IPS-18c (cell line): ENCODE data around the gene SCNN1A.
A peak's percentile ranks its signal among the peaks of the same experiment; 100 is the strongest.

Experiments used
- H3K4me3 ChIP-seq: 2 replicates; pipeline ENCODE4 v1.7.0; 2013; ENCODE audit warnings: low read depth, mild to moderate bottlenecking, low read length, moderate library complexity; ENCODE audit not compliant: insufficient read depth
- H3K9me3 ChIP-seq: one replicate; pipeline ENCODE4 v1.6.1; 2013; ENCODE audit warnings: mild to moderate bottlenecking, low read length, moderate library complexity; ENCODE audit not compliant: control insufficient read depth, insufficient read depth

Gene SCNN1A

GRCh38 chr12:6374028-6374785 lies 1.2 kb downstream of the SCNN1A start:
- H3K4me3 ChIP-seq, result peak overlapping the region; percentile 75
- no peaks in the 10 kb centered on the region for H3K9me3 ChIP-seq

- Histone ChIP-seq H3K4me3 (peak overlapping the region; percentile 75), H3K9me3 (no peaks in the 10 kb centered on the region)
Observed at GRCh38 chr12:6373022-6373787, 2.2 kb downstream of the SCNN1A start.

GRCh38 chr12:6372403-6373003 lies 2.9 kb downstream of the SCNN1A start:
- Histone ChIP-seq H3K9me3 (no peaks in the 10 kb centered on the region), H3K4me3 (peak overlapping the region; percentile 75)

- H3K9me3 ChIP-seq, result no peaks in the 10 kb centered on the region
- peak overlapping the region; percentile 29 for H3K4me3 ChIP-seq
Observed at GRCh38 chr12:6370994-6371754, 4.2 kb downstream of the SCNN1A start.

GRCh38 chr12:6370576-6370935 lies 4.8 kb downstream of the SCNN1A start:
- H3K9me3 ChIP-seq, result no peaks in the 10 kb centered on the region
- peak overlapping the region; percentile 29 for H3K4me3 ChIP-seq

GRCh38 chr12:6369916-6370575 lies 5.3 kb downstream of the SCNN1A start:
- Histone ChIP-seq H3K9me3 (no peaks in the 10 kb centered on the region), H3K4me3 (no peak overlapping the region; the same call in 1 of the 2 replicates)

GRCh38 chr12:6368906-6369525 lies 6.3 kb downstream of the SCNN1A start:
- H3K4me3 ChIP-seq, result no peak overlapping the region
- no peaks in the 10 kb centered on the region for H3K9me3 ChIP-seq

- no peak overlapping the region for H3K4me3 ChIP-seq
Observed at GRCh38 chr12:6367969-6368892, 7.1 kb downstream of the SCNN1A start.

GRCh38 chr12:6367065-6367968 lies 8.0 kb downstream of the SCNN1A start:
- Histone ChIP-seq H3K4me3 (no peak overlapping the region), H3K9me3 (no peaks in the 10 kb centered on the region)

More at GRCh38 chr12:6367969-6368892, 7.1 kb downstream of the SCNN1A start:
- no peaks in the 10 kb centered on the region for H3K9me3 ChIP-seq

GRCh38 chr12:6364044-6364374 lies 11.4 kb downstream of the SCNN1A start:
- H3K4me3 ChIP-seq, result peak overlapping the region; percentile 44; the same call in 1 of the 2 replicates
- H3K9me3 ChIP-seq, result no peaks in the 10 kb centered on the region

GRCh38 chr12:6363330-6364043 lies 11.9 kb downstream of the SCNN1A start:
- Histone ChIP-seq H3K4me3 (peak overlapping the region; percentile 44), H3K9me3 (no peaks in the 10 kb centered on the region)

GRCh38 chr12:6363010-6363329 lies 12.4 kb downstream of the SCNN1A start:
- no peaks in the 10 kb centered on the region for H3K9me3 ChIP-seq
- H3K4me3 ChIP-seq, result no peak overlapping the region

- Histone ChIP-seq H3K4me3 (no peak overlapping the region), H3K9me3 (no peaks in the 10 kb centered on the region)
Observed at GRCh38 chr12:6362403-6362802, 13.0 kb downstream of the SCNN1A start.

- Histone ChIP-seq H3K4me3 (no peak overlapping the region), H3K9me3 (no peaks in the 10 kb centered on the region)
Observed at GRCh38 chr12:6361834-6362233, 13.5 kb downstream of the SCNN1A start.
